GM12878 (cell line): ENCODE measurements around the gene SLC25A26.

Experiments
- EP300 ChIP-seq, 2 experiments: fragments of 150-350 bp in 1 of 2; IDR thresholded peaks; 2 replicates each; pipeline ENCODE4 v1.6.1; 2011 to 2012; ENCODE audit warnings: low read depth in 2 of 2, low read length in 2 of 2, borderline replicate concordance in 1 of 2, improper control_type of control experiment in 1 of 2, inconsistent platforms in 1 of 2; ENCODE audit not compliant: control insufficient read depth in 1 of 2
- HDGF ChIP-seq: fragments of 450-650 bp; IDR thresholded peaks from 2 replicates; pipeline ENCODE4 v1.6.1; 2016; ENCODE audit warnings: antibody characterized with exemption
- MTA2 ChIP-seq: fragments of 450-650 bp; IDR thresholded peaks from 2 replicates; pipeline ENCODE4 v1.6.1; 2016; ENCODE audit warnings: low read depth, mild to moderate bottlenecking, moderate library complexity
- POLR2AphosphoS5 ChIP-seq: IDR thresholded peaks from 2 replicates; pipeline ENCODE4 v1.6.1; 2011; ENCODE audit warnings: mild to moderate bottlenecking, low read length, inconsistent platforms

GRCh38 chr3:66348704-66349103 is 127.9 kb downstream of the SLC25A26 start:
- no peak for TF ChIP-seq EP300 (IDR thresholded peaks at IDR 0.05; ENCODE audit: borderline replicate concordance in 1 of 2, control insufficient read depth in 1 of 2, low read depth in 2 of 2, low read length in 2 of 2)
- TF ChIP-seq POLR2AphosphoS5: no peak
- TF ChIP-seq MTA2: no peak
- no peak for TF ChIP-seq HDGF
